Measurements from ENCODE around the gene ASPDH.

Gene ASPDH

GRCh38 chr19:50550594-50550966 lies 36.9 kb upstream of the ASPDH start:
- TF ChIP-seq REST (IDR thresholded peaks at IDR 0.05; ENCODE audit: insufficient read depth in 1 of 2, low read depth in 2 of 2, low read length in 2 of 2) (no peak), SIN3A (IDR thresholded peaks at IDR 0.05; ENCODE audit: borderline replicate concordance, insufficient read depth, low read length) (no peak), TAF1 (IDR thresholded peaks at IDR 0.05; ENCODE audit: borderline replicate concordance, insufficient read depth, low read length) (no peak), POLR2AphosphoS5 (IDR thresholded peaks at IDR 0.05; ENCODE audit: low read depth, low read length) (no peak), FOXP2 (optimal IDR thresholded peaks at IDR 0.05; ENCODE audit: borderline replicate concordance, extremely low read depth, extremely low read length, insufficient read depth) (no peak)

- TF ChIP-seq TAF1 (IDR thresholded peaks at IDR 0.05; ENCODE audit: borderline replicate concordance, insufficient read depth, low read length) (no peak), SIN3A (IDR thresholded peaks at IDR 0.05; ENCODE audit: borderline replicate concordance, insufficient read depth, low read length) (no peak), REST (IDR thresholded peaks at IDR 0.05; ENCODE audit: insufficient read depth in 1 of 2, low read depth in 2 of 2, low read length in 2 of 2) (no peak), FOXP2 (optimal IDR thresholded peaks at IDR 0.05; ENCODE audit: borderline replicate concordance, extremely low read depth, extremely low read length, insufficient read depth) (no peak), POLR2AphosphoS5 (IDR thresholded peaks at IDR 0.05; ENCODE audit: low read depth, low read length) (no peak)
These were observed 36.3 kb upstream of the ASPDH start for GRCh38 chr19:50549927-50550593.

DNA sequence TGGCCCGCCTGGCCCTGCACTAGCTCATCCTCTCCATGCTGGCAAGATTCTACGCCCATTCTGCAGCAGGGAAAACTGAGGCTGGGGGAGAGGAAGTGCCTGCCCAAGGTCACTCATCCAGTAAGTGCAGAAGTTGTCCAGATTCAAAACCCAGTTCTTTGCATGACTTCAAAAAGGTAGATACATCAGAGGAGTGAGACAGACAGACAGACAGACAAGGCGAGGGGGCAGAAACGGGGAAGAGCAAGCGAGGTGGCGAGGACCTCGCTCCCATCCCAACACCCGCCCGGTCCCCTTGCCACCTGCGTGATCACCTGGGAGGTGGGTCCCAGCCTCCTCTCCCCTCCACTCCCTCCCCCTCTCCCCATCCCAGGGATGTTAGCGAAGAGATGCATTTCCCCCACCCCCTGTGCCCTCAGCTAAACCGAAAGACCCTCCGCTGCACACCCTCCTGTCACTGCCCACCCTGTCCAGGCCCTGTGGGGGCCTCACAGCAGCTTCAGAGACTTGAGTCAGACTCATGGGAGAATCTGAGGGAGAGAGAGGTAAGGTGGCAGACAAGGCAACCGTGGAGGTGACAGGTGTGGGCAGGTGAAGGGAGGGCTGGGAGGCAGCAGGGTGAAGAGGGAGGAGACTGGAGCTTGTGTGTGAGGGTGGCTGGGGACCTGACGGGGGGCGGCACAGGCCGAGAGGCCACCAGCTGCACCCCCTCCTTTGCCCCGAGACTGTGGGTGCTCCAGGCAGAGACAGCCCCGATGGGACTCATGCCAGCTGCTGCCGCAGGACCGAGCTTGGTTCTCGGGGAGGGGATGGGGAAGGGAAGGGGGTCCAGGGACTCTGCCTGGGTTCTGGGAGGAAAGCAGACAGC lies 35.6 kb upstream of the ASPDH start:
- TF ChIP-seq TAF1 (IDR thresholded peaks at IDR 0.05; ENCODE audit: borderline replicate concordance, insufficient read depth, low read length) (no peak), POLR2AphosphoS5 (IDR thresholded peaks at IDR 0.05; ENCODE audit: low read depth, low read length) (no peak), SIN3A (IDR thresholded peaks at IDR 0.05; ENCODE audit: borderline replicate concordance, insufficient read depth, low read length) (no peak), REST (IDR thresholded peaks at IDR 0.05; ENCODE audit: insufficient read depth in 1 of 2, low read depth in 2 of 2, low read length in 2 of 2) (no peak), FOXP2 (optimal IDR thresholded peaks at IDR 0.05; ENCODE audit: borderline replicate concordance, extremely low read depth, extremely low read length, insufficient read depth) (no peak)

GRCh38 chr19:50548191-50549058 lies 34.7 kb upstream of the ASPDH start:
- TF ChIP-seq TAF1 (IDR thresholded peaks at IDR 0.05; ENCODE audit: borderline replicate concordance, insufficient read depth, low read length) (no peak), FOXP2 (optimal IDR thresholded peaks at IDR 0.05; ENCODE audit: borderline replicate concordance, extremely low read depth, extremely low read length, insufficient read depth) (no peak), SIN3A (IDR thresholded peaks at IDR 0.05; ENCODE audit: borderline replicate concordance, insufficient read depth, low read length) (no peak), REST (IDR thresholded peaks at IDR 0.05; ENCODE audit: insufficient read depth in 1 of 2, low read depth in 2 of 2, low read length in 2 of 2) (no peak), POLR2AphosphoS5 (IDR thresholded peaks at IDR 0.05; ENCODE audit: low read depth, low read length) (no peak)
